GM13977 (cell line): ENCODE measurements around the gene PROM1.

ENCODE experiments used
- DNase-seq: peaks from one replicate; pipeline ENCODE4 v3.0.0; 2012; ENCODE audit warnings: low spot score
- in situ Hi-C: fragments of 300-500 bp; cut with MboI; formaldehyde crosslinking; loops from one replicate; pipeline ENCODE4 v1.12.0; 2022; ENCODE audit warnings: low sequenced_read_pairs, low pct_unique_long_range_greater_than_20kb, mixed read lengths, inconsistent platforms; ENCODE audit not compliant: unreplicated experiment
- TF ChIP-seq, protein P1 (sequence below): IDR thresholded peaks from 2 replicates; pipeline ENCODE4 v1.5.1; 2012; ENCODE audit warnings: mild to moderate bottlenecking, control low read depth; ENCODE audit not compliant: insufficient read depth; ENCODE audit errors: extremely low read depth, missing control alignments

The PROM1 gene

DNA sequence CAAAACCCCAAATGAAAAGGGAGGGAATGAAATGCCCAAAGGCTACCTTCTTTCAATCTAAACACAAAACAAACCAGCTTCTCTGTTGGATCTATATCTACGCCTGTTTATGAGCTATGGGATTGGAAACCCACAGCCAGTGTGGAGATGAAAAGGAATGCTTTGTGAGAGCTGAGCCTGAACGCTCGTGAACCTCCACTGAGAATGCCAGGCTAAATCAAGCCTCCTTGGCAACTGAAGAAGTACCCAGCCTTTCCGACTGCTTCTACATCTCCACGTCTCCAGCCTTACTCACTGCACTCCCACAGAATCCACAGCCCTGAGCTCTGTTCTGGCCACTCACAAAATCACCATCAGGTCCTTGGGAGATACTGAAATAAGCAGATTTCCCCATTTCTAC is 31.8 kb downstream of the PROM1 start:
- DNase-seq = no peak
- in situ Hi-C loops = no loop called here
- TF ChIP-seq, protein P1, sequence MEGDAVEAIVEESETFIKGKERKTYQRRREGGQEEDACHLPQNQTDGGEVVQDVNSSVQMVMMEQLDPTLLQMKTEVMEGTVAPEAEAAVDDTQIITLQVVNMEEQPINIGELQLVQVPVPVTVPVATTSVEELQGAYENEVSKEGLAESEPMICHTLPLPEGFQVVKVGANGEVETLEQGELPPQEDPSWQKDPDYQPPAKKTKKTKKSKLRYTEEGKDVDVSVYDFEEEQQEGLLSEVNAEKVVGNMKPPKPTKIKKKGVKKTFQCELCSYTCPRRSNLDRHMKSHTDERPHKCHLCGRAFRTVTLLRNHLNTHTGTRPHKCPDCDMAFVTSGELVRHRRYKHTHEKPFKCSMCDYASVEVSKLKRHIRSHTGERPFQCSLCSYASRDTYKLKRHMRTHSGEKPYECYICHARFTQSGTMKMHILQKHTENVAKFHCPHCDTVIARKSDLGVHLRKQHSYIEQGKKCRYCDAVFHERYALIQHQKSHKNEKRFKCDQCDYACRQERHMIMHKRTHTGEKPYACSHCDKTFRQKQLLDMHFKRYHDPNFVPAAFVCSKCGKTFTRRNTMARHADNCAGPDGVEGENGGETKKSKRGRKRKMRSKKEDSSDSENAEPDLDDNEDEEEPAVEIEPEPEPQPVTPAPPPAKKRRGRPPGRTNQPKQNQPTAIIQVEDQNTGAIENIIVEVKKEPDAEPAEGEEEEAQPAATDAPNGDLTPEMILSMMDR = no peak

DNA sequence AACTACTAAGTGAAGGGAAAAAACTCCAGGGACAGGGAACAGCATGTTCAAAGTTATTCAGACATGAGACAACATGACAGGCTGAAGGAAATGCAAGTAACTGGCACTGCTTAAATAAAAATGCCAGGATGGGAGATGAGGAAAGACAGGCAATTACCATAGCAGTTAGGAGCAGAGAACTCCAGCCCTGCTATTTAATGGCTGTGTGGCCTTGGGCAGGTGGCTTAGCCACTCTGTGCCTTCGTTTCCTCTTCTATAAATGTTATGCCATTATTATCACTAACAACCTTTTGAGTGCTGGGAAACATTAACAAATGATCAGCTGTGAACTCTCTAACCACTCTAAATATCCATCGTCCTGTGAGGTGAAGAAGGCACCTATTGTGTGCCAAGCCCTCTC is 32.7 kb downstream of the PROM1 start:
- TF ChIP-seq, protein P1 = no peak
- in situ Hi-C loops = no loop called here
- DNase-seq = no peak

DNA sequence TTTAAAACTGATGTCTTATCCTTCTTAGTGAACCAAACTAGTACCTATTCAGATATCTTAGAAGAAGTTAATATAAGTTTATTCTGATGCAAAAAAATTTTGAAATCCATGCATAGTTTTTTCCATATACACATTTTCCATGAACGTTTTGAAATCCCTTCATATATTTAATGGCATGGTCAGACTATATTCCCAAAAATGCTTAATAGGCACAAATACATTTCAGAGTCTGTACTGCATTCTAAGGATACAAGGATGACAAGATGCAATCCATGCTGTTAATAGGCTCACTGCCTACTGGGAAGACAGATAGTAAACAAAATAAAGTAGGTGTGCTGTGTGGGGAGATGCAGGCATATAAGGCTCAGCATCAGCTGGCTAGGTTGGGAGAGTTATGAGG is 33.2 kb downstream of the PROM1 start:
- in situ Hi-C loops = no loop called here
- no peak for DNase-seq
- TF ChIP-seq, protein P1 = no peak

DNA sequence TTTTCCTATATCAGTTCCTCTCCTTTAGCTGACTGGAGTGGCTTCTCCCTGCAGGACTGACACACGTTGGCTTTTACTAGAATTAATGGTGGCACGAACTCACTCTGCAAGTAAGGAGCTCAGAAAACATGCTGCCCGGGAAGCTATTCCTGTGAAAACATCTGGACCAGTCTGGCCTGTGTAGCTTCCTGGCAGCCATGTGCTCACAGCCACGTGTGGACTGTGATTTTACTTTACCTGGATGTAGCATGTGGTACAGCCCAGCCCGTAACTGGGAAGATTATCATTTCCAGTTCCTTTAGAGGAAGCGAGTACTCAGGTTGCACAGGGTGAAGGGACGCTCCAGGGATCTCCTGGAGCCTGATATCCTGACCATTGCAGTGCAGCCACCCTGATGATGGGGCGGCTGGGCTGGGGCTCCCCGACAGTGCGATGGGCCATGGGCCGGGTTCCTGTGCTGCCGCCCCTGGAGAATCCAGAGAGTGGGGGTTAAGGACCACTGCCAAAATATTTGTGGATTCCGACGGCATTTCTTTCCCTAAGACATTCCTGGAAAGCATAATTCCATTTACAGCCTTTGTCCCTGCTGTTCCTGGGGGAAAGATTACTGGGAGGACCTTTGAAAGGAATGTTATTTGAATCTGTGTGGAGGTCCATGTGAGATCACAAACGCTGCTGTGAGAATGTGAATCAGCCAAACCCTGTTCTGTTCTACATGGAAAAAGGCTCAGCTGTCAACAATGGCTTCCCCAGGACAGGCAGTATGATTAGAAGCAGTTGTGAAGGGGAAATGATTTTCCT is 35.0 kb downstream of the PROM1 start:
- TF ChIP-seq, protein P1 = no peak
- in situ Hi-C loops = loop anchor here (25.0 kb wide), 2 partner anchors 213 to 388 kb away; no protein-coding TSS in a partner anchor
- DNase-seq = no peak

DNA sequence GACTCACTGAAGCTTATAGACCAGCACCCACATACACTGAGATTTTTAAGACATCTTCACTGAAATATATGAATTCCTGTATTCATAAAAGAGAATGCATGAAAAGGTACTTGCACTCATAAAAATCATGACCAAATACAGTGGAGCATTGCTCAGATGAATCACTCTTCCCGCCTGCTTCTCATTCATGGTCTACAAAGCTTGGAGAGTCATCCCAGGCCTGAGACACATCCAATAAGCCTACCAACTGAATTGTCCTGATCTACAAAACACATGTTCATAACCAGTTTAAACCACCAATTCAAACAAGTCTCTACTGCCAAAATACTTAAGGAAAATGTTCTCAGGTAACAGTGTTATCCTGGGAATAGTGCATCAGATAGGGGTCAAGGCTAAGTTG is 38.1 kb downstream of the PROM1 start:
- no peak for DNase-seq
- TF ChIP-seq, protein P1 = no peak
- in situ Hi-C loops = loop anchor here (25.0 kb wide), 2 partner anchors 217 to 392 kb away; no protein-coding TSS in a partner anchor

DNA sequence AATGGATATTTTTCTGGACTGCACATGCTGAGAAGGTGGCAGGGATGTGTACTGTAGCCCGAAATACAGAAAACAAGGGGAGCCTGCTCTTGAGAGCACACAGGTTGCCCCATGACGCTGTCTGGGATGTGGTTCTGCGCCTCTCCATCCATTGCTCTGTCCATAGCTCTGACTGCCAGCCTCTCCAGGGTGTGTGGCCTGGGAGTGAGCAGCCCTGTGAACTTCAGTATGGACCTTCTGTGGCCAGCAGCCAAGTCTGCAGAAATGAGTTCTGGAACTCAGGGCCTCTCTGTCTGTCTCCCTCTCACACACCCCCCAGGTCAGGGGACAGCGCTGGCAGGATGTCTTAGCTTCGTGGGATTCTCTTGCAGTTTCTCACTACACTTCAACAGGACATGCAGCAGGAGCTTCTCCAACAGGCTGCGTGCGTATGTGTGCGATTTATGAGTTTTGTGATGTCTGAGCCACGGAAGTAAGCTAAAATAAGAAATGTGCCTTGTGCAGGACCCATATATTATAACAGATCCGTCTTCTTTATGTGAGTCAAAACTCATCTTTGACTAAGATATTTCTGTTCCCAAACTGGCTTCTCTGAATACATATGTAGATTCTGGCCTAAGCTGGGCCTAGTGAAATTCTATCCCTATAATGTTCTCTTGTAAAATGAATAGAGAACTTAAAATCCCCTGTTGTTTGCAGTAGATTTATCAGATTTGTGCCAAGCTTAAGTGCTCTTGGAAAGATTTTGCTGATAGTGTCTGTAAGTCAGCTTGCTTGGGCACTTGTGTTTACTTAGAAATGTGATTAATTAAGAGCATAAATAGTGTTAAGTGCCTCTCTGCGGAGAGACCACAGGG is 40.0 kb downstream of the PROM1 start:
- in situ Hi-C loops = loop anchor here (25.0 kb wide), 2 partner anchors 218 to 393 kb away; no protein-coding TSS in a partner anchor
- no peak for DNase-seq
- TF ChIP-seq, protein P1 = no peak
